ENCODE measurements around the gene HSP90AB1.

HSP90AB1 gene

DNA sequence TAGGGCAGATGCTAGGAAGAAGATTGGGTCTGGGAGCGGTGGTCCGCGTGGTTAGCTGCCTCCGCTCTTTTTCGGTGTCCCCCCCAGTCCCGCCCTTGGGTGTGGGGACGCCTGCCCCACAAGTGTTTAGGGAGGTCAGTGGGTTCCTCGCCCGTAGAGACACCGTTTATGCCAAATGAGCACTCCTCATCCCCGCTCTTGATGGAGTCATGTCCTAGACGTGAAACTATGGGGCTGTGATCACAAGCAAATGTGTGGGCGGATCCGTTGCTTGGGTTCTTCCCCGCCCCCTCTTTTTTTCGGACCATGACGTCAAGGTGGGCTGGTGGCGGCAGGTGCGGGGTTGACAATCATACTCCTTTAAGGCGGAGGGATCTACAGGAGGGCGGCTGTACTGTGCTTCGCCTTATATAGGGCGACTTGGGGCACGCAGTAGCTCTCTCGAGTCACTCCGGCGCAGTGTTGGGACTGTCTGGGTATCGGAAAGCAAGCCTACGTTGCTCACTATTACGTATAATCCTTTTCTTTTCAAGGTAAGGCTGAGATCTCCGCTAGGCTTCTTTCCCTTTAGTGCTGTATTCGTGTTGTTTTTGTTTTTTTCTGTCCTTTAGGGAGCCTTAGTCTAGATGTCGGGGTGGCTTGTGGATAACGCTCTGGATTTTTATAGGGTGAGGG is at the start of gene HSP90AB1:
HSP90AB1 (plus strand) TSS at position 439 of the 675 bp plus-strand sequence. CDS start 1,529 bp downstream, outside the sequence.
- peak; percentile 96 for DNase-seq (ENCODE audit: low spot score)
- TF ChIP-seq, protein P1, sequence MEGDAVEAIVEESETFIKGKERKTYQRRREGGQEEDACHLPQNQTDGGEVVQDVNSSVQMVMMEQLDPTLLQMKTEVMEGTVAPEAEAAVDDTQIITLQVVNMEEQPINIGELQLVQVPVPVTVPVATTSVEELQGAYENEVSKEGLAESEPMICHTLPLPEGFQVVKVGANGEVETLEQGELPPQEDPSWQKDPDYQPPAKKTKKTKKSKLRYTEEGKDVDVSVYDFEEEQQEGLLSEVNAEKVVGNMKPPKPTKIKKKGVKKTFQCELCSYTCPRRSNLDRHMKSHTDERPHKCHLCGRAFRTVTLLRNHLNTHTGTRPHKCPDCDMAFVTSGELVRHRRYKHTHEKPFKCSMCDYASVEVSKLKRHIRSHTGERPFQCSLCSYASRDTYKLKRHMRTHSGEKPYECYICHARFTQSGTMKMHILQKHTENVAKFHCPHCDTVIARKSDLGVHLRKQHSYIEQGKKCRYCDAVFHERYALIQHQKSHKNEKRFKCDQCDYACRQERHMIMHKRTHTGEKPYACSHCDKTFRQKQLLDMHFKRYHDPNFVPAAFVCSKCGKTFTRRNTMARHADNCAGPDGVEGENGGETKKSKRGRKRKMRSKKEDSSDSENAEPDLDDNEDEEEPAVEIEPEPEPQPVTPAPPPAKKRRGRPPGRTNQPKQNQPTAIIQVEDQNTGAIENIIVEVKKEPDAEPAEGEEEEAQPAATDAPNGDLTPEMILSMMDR (IDR thresholded peaks at IDR 0.05; ENCODE audit: extremely low read depth, missing control alignments), result no peak

DNA sequence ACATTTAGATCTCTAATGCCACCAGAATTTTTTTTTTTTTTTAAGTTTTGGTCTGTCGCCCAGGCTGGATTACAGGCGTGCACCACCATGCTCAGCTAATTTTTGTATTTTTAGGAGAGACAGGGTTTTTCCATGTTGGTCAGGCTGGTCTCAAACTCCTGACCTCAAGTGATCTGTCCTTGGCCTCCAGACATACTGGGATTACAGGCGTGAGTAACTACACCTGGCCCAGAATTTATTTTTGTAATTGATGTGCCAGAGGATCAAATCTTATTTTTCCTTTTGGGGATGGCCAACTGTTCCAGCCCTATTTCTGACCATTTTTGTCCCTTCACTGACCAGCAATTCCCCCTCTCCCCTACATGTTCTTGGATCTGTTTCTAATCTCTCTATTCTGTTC is 48.2 kb upstream of the HSP90AB1 start:
- DNase-seq (ENCODE audit: low spot score), result no peak

DNA sequence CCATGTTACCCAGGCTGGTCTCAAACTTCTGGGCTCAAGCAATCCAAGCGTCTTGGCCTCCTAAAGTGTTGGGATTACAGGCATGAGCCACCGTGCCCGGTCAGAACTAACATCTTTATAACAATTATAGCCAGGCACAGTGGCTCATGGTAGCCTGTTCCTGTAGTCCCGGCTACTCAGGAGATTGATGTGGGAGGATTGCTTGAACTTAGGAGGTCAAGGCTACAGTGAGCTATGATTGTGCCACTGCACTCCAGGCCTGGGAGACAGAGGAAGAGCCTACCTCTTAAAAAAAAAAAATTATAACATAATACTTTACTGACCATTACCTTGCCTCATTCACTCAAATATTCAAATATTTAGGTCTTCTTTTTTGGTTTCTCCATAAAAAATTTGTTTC is 47.0 kb upstream of the HSP90AB1 start:
- no peak for DNase-seq (ENCODE audit: low spot score)
- TF ChIP-seq, protein P1 (IDR thresholded peaks at IDR 0.05; ENCODE audit: extremely low read depth, missing control alignments), result no peak

More for the DNA sequence above, 48.2 kb upstream of the HSP90AB1 start:
- TF ChIP-seq, protein P1 (IDR thresholded peaks at IDR 0.05; ENCODE audit: extremely low read depth, missing control alignments), result no peak

DNA sequence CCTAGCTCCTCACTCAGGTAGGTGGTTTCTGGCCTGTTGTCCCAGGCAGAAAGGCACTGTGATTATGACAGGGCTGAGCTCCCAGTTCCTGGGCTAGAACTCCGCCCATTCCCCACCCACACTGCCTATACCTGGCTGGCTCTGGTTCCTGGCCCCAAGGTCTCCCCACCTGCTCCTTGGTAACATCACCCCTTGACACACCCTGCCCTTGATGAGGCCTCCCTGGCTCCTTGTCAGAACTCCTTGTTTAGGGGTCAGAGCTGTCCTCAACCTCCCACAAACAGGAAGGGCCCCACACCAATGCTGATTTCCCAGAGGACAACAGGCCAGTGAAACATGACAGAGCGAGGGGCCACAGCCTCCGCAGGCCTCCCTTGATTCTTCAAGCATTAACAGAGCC is 45.7 kb upstream of the HSP90AB1 start:
- TF ChIP-seq, protein P1 (IDR thresholded peaks at IDR 0.05; ENCODE audit: extremely low read depth, missing control alignments), result no peak
- DNase-seq (ENCODE audit: low spot score), result no peak

DNA sequence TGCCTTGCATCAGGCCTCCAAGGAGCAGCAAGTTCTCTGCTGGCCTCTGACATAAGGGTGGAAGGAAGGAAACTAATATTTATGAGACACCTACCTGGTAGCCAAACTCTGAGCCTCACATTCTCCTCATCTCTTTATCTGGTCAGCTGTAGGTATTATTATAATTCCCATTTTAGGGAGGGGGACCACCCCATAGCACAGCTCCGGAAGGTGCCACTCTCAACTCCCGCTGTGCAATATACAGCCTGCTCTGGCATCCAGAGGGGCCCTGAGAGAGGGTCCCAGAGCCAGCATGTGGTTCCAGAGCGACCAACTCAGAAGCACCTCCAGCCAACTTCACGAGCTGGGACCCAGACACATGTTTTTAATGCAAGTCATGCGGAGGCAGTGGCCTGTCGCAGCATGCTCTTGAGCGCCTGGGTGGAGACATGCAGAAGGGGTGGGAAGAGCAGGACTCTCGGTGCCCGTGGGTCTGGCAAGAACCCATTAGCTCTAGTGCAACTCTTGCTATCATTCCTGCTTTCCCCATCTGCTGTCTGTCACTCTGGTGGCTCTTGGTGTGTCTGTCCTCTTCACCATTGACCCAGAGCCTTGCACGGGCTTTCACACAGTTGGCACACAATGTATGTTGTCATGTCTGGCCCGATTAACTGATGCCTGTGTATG is 45.1 kb upstream of the HSP90AB1 start:
- DNase-seq (ENCODE audit: low spot score), result no peak
- TF ChIP-seq, protein P1 (IDR thresholded peaks at IDR 0.05; ENCODE audit: extremely low read depth, missing control alignments), result no peak

DNA sequence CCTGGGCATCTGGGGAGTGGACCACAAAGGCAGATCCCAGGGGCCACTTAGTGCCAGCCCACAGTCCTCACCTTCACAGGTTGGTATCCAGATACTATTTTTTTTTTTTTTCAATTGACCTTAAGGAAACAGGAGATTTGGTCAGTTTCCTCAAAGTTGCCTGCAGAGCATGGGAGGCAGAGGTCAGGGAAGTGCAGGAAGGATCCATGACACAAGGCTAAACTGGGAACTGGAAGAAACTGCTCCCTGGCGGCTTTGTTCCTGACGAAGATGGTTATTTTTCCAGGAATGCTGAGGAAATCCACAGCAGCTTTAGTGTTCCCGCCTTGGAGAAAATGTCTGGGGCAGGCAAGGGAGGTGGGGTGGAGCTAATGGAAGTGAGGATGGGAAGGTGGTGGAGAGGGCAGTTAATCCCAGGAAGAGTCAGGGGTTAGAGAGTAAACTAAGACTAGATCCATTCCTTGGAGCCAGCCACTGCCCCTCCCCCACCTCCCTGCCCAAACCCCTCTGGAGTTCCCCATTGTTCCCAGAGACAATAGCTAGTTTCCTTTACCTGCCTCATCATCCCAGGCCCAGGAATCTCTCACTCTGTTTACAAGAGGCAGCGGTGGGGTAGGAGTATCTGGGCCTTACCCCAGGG is 44.4 kb upstream of the HSP90AB1 start:
- DNase-seq (ENCODE audit: low spot score), result no peak
- TF ChIP-seq, protein P1 (IDR thresholded peaks at IDR 0.05; ENCODE audit: extremely low read depth, missing control alignments), result no peak
